ENCODE results near the gene NVL.
A peak's percentile ranks its signal among the peaks of the same experiment; 100 is the strongest.
"Not testable (repeated sequence)": the region's sequence is repeated elsewhere in the genome, so short reads cannot be mapped to it uniquely, and the experiment has no call there.

Gene NVL

DNA sequence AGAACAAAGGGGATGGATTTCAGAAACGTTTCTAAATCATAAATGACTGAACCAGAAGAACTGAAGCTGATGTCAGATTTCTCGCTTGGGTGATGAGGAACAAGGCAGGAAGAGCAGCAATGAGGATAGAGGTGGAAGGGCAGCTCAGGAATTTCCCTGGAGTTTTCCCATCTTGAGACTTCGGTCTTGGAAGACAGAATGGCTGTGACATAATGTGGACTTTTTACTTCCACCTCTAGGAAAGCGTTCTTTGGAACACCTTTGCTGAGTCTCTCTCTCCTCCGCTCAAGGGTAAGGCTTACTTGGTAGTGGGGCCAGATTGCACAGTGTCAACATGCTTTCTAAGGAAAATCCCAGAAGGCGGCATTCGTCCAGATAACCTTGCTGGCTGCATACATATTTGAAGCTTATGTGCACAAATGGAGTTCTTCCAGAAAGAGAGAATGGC is 110.3 kb downstream of the NVL start:
- peaks cover 0 to 17% (median 4%) of the 10 kb centered on the region in 5 donors for H3K4me1 ChIP-seq (ENCODE audit: control insufficient read depth in 5 of 5, insufficient read depth in 5 of 5, low read length in 5 of 5)
- H3K4me3 ChIP-seq (ENCODE audit: low read depth in 1 of 5, low read length in 5 of 5): no peak overlapping the region
- H3K9ac ChIP-seq (ENCODE audit: low read length in 5 of 5): no peak overlapping the region
- no peaks in the 10 kb centered on the region for H3K27me3 ChIP-seq (ENCODE audit: control insufficient read depth in 5 of 5, insufficient read depth in 4 of 5, low read length in 5 of 5)
- H3K9me3 ChIP-seq (ENCODE audit: control insufficient read depth in 5 of 5, low read length in 5 of 5): no peaks in the 10 kb centered on the region
- H3K27ac ChIP-seq (ENCODE audit: low read depth, low read length): no peak overlapping the region
- no peaks in the 10 kb centered on the region for H3K36me3 ChIP-seq (ENCODE audit: control insufficient read depth in 5 of 5, insufficient read depth in 5 of 5, low read length in 5 of 5)

DNA sequence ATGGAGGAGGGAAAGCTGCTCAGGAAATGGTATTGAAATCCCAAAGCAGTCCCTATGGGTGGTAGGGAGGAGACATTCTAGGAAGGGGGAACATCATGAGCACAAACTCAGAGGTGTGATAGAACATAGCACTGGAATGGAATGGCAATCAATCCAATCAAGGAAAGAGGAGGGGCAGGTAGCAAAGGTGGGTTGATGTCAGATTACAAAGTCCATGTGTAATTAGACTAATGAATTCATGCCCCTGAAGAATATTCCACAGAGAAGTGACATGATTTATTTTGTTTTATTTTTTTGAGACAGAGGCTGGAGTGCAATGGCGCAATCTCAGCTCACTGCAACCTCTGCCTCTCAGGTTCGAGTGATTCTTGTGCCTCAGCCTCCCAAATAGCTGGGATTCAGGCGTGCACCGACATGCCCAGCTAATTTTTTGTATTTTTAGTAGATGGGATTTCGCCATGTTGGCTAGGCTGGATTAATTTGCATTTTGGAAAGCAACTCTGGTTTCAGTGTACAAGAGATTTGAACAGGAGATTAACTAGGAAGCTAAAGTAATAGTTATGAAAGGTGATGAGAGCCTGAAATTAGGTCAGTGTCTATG is 110.9 kb downstream of the NVL start:
- Histone ChIP-seq H3K4me3 (ENCODE audit: low read depth in 1 of 5, low read length in 5 of 5) (no peak overlapping the region), H3K9me3 (ENCODE audit: control insufficient read depth in 5 of 5, low read length in 5 of 5) (no peaks in the 10 kb centered on the region), H3K27me3 (ENCODE audit: control insufficient read depth in 5 of 5, insufficient read depth in 4 of 5, low read length in 5 of 5) (no peaks in the 10 kb centered on the region), H3K36me3 (ENCODE audit: control insufficient read depth in 5 of 5, insufficient read depth in 5 of 5, low read length in 5 of 5) (no peaks in the 10 kb centered on the region), H3K27ac (ENCODE audit: low read depth, low read length) (no peak overlapping the region), H3K9ac (ENCODE audit: low read length in 5 of 5) (no peak overlapping the region), H3K4me1 (ENCODE audit: control insufficient read depth in 5 of 5, insufficient read depth in 5 of 5, low read length in 5 of 5) (peaks cover 0 to 17% (median 4%) of the 10 kb centered on the region in 5 donors)

DNA sequence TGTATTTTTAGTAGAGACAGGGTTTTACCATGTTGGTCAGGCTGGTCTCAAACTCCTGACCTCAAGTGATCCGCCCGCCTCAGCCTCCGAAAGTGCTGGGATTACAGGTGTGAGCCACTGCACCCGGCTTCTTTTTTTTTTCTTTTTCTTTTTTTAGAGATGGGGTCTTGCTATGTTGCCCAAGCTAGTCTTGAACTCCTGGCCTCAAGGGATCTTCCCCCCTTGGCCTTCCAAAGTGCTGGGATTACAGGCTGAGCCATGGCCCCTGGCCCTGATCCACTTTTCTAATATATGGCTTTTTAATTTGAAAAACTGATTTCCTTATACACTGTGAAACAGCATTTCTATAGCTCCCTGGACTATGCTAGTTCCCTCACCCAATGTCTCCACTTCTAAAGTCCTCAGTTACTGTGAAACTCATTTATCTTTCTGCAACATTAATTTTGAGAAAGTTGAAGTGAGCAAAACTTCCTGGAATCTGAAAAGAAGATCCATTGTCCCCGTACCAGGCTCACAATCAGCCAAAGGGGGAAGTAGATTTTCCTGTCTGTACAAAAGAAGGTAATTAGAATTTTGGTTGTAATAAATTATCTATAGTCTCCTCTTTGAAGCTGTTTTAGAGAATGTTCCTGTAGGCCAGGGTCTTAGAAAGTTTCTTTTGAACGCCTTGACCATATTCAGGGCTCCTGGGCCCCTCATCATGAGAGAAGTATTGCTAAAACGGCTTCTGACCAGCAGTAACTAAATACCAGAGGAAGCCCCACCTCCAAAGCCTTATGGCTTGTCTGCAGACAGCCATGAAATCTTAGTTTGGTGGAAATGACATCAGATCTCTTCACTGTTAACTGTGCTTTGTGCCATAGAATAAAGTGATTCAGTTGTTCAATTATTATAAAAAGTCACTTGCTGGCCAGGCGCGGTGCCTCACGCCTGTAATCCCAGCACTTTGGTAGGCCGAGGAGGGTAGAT is 112.0 kb downstream of the NVL start:
- Histone ChIP-seq H3K4me1 (ENCODE audit: control insufficient read depth in 5 of 5, insufficient read depth in 5 of 5, low read length in 5 of 5) (peaks cover 0 to 17% (median 6%) of the 10 kb centered on the region in 5 donors), H3K36me3 (ENCODE audit: control insufficient read depth in 5 of 5, insufficient read depth in 5 of 5, low read length in 5 of 5) (no peaks in the 10 kb centered on the region), H3K27ac (ENCODE audit: low read depth, low read length) (no peak overlapping the region), H3K9me3 (ENCODE audit: control insufficient read depth in 5 of 5, low read length in 5 of 5) (no peaks in the 10 kb centered on the region), H3K4me3 (ENCODE audit: low read depth in 1 of 5, low read length in 5 of 5) (no peak overlapping the region), H3K9ac (ENCODE audit: low read length in 5 of 5) (no peak overlapping the region), H3K27me3 (ENCODE audit: control insufficient read depth in 5 of 5, insufficient read depth in 4 of 5, low read length in 5 of 5) (no peaks in the 10 kb centered on the region)

DNA sequence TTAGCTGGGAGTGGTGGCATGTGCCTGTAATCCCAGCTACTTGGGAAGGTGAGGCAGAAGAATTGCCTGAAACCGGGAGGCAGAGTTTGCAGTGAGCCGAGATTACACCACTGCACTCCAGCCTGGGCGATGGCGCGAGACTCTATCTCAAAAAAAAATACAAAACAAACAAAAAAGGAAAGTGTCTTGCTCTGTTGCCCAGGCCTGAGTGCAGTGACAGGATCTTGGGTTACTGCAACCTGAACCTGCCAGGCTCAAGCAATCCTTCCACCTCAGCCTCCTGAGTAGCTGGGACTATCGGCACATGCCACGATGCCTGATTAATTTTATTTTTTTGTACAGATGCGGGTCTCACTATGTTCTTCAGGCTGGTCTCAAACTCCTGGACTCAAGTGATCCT is 113.6 kb downstream of the NVL start:
- H3K9ac ChIP-seq (ENCODE audit: low read length in 5 of 5): no peak overlapping the region
- H3K9me3 ChIP-seq (ENCODE audit: control insufficient read depth in 5 of 5, low read length in 5 of 5): no peaks in the 10 kb centered on the region
- H3K36me3 ChIP-seq (ENCODE audit: control insufficient read depth in 5 of 5, insufficient read depth in 5 of 5, low read length in 5 of 5): no peaks in the 10 kb centered on the region
- H3K4me3 ChIP-seq (ENCODE audit: low read depth in 1 of 5, low read length in 5 of 5): no peak overlapping the region
- no peak overlapping the region for H3K27ac ChIP-seq (ENCODE audit: low read depth, low read length)
- H3K4me1 ChIP-seq (ENCODE audit: control insufficient read depth in 5 of 5, insufficient read depth in 5 of 5, low read length in 5 of 5): peaks cover 0 to 22% (median 16%) of the 10 kb centered on the region in 5 donors
- H3K27me3 ChIP-seq (ENCODE audit: control insufficient read depth in 5 of 5, insufficient read depth in 4 of 5, low read length in 5 of 5): no peaks in the 10 kb centered on the region

DNA sequence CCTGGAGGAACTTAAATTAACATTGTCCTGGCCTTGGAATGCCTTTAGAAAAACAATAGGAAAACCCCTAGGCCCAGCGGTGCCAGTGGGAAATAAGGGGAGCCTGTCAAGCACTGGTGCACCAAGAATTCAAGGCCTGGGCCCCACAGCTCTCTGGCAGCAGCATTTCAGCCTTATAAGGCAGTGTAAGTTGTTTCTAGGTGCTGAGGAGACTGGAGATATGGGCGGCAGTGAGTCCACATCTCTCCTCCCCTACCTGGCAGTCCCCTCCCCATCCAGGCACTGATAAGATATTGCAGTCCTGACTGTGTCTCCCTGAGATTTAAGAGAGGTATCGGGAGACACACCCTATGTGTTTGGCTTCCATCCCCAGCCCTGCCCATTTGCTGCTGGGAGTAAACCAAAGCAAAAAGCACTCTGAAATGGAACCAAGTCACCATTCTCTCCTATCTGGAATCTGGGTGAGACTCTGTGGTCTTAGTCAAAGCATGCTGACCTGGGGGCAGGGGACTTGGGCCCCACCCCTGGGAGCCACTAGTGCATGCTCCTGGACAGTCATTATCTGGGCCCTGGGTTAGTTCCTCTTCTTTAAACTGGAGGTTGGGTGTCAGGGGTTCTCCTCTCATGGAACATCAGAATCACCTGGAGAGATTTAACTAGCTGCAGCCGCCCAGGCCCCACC is 116.4 kb downstream of the NVL start:
- H3K4me1 ChIP-seq (ENCODE audit: control insufficient read depth in 5 of 5, insufficient read depth in 5 of 5, low read length in 5 of 5): peaks cover 0 to 21% (median 12%) of the 10 kb centered on the region in 5 donors
- H3K27ac ChIP-seq (ENCODE audit: low read depth, low read length): no peak overlapping the region
- no peaks in the 10 kb centered on the region for H3K36me3 ChIP-seq (ENCODE audit: control insufficient read depth in 5 of 5, insufficient read depth in 5 of 5, low read length in 5 of 5)
- no peaks in the 10 kb centered on the region for H3K9me3 ChIP-seq (ENCODE audit: control insufficient read depth in 5 of 5, low read length in 5 of 5)
- H3K4me3 ChIP-seq (ENCODE audit: low read depth in 1 of 5, low read length in 5 of 5): no peak overlapping the region
- no peaks in the 10 kb centered on the region for H3K27me3 ChIP-seq (ENCODE audit: control insufficient read depth in 5 of 5, insufficient read depth in 4 of 5, low read length in 5 of 5)
- H3K9ac ChIP-seq (ENCODE audit: low read length in 5 of 5): no peak overlapping the region

DNA sequence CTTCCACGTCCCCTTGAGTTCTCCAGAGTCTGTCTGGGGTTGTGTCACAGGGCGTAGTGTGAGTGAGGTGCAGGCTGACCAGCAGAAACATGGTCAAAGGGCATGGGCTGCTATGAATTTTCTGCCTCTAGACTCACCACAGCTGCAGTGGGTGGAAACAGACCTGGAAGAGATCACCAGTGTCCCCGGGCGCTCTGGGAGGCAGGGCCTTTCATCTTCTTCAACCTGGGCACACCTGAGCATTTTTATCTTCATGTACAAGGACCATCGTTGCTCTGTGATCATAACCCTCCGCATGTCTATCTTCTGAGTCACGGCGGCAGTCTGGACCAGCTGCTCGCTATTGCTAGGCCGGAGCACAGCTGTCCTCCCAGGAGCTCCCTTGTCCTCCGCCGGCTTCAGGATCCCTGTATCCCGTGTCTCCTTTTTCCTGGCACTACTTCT is 117.3 kb downstream of the NVL start:
- Histone ChIP-seq H3K27ac (ENCODE audit: low read depth, low read length) (no peak overlapping the region), H3K36me3 (ENCODE audit: control insufficient read depth in 5 of 5, insufficient read depth in 5 of 5, low read length in 5 of 5) (no peaks in the 10 kb centered on the region), H3K9me3 (ENCODE audit: control insufficient read depth in 5 of 5, low read length in 5 of 5) (no peaks in the 10 kb centered on the region), H3K27me3 (ENCODE audit: control insufficient read depth in 5 of 5, insufficient read depth in 4 of 5, low read length in 5 of 5) (no peaks in the 10 kb centered on the region), H3K9ac (ENCODE audit: low read length in 5 of 5) (no peak overlapping the region), H3K4me1 (ENCODE audit: control insufficient read depth in 5 of 5, insufficient read depth in 5 of 5, low read length in 5 of 5) (peaks cover 0 to 17% (median 9%) of the 10 kb centered on the region in 5 donors), H3K4me3 (ENCODE audit: low read depth in 1 of 5, low read length in 5 of 5) (no peak overlapping the region)

DNA sequence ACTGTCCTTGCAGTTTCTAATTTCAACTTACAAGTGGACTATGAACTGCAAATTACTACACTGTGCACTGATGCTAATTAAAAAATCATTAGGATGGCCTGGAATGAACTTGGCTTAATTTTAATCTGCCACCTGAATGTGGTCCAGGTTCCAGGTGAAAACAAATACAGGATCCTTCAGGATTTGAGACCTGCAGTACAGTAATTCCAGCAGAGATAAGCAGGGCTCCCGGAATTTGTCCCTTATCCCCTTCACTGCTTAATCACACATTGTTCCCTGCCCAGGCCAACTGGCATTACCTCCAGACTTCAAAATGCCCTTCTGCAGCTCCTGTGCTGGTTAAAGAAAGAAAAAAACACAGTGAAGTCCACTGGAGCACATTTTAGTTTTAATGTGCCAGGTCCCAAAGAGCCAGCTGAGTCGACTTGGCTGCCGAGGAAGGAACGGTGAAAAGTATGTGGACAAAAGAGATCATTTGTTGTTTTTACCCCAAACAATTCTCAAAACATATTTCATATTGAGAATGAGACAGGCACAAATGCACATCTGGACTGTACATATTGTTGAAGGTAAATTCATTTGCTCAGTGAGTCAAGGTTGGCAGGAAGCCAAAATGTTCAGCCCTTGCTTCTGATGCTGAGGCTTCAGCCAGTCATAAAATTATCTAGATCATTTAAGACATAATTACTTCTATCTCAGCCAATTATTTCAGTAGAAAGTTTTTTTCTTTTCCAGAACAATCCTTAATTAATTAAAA is 118.6 kb downstream of the NVL start:
- H3K4me1 ChIP-seq (ENCODE audit: control insufficient read depth in 5 of 5, insufficient read depth in 5 of 5, low read length in 5 of 5): peaks cover 0 to 17% (median 9%) of the 10 kb centered on the region in 5 donors
- no peaks in the 10 kb centered on the region for H3K9me3 ChIP-seq (ENCODE audit: control insufficient read depth in 5 of 5, low read length in 5 of 5)
- H3K27ac ChIP-seq (ENCODE audit: low read depth, low read length): no peak overlapping the region
- H3K36me3 ChIP-seq (ENCODE audit: control insufficient read depth in 5 of 5, insufficient read depth in 5 of 5, low read length in 5 of 5): no peaks in the 10 kb centered on the region
- no peak overlapping the region for H3K9ac ChIP-seq (ENCODE audit: low read length in 5 of 5)
- H3K27me3 ChIP-seq (ENCODE audit: control insufficient read depth in 5 of 5, insufficient read depth in 4 of 5, low read length in 5 of 5): no peaks in the 10 kb centered on the region
- H3K4me3 ChIP-seq (ENCODE audit: low read depth in 1 of 5, low read length in 5 of 5): no peak overlapping the region

DNA sequence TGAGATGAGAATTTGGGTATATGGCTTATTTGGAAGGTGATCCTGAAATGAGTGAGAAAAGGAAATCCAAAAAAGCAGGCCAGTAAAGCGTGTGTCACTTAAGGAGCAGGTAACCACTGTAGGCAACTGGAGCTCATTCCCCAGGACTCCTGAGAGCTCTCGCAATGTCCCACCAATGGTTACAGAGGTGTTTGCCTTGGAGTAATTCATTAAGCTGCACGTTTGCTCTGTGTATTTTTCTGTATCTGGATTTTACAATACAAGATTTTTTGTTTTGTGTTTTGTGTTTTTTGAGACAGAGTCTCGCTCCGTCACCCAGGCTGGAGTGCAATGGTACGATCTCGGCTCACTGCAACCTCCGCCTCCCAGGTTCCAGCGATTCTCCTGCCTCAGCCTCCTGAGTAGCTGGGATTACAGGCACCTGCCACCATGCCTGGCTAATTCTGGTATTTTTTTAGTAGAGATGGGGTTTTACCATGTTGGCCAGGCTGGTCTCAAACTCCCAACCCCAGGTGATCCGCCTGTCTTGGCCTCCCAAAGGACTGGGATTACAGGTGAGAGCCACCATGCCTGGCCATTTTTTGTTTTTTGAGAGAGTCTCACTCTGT is 123.9 kb downstream of the NVL start:
- not testable (repeated sequence) for H3K9ac ChIP-seq (ENCODE audit: low read length in 5 of 5); H3K27ac ChIP-seq (ENCODE audit: low read depth, low read length); H3K9me3 ChIP-seq (ENCODE audit: control insufficient read depth in 5 of 5, low read length in 5 of 5); H3K27me3 ChIP-seq (ENCODE audit: control insufficient read depth in 5 of 5, insufficient read depth in 4 of 5, low read length in 5 of 5); H3K4me3 ChIP-seq (ENCODE audit: low read depth in 1 of 5, low read length in 5 of 5); H3K36me3 ChIP-seq (ENCODE audit: control insufficient read depth in 5 of 5, insufficient read depth in 5 of 5, low read length in 5 of 5)
- peaks cover 6 to 28% (median 20%) of the 10 kb centered on the region in 5 donors for H3K4me1 ChIP-seq (ENCODE audit: control insufficient read depth in 5 of 5, insufficient read depth in 5 of 5, low read length in 5 of 5)

DNA sequence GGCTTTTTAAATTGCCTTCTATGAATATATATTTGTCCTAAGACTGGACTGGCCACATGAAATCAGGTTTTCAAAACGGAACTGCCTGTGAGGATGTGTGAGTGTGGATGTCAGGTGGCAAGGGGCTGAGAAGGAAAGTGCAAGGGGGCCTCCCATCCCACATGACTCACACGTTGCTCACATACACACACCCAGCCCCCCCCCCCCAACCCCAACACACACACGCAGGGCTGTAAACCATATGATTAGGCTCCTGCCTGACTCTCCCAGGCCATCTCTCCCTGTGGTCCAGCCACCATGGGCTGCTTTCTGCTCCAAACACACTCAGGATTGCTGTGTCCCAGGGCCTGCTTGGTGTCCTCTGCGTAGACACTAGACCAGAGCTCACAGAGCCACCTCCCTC is 124.5 kb downstream of the NVL start:
- H3K4me1 ChIP-seq (ENCODE audit: control insufficient read depth in 5 of 5, insufficient read depth in 5 of 5, low read length in 5 of 5): peaks cover 6 to 26% (median 20%) of the 10 kb centered on the region in 5 donors
- no peaks in the 10 kb centered on the region for H3K9me3 ChIP-seq (ENCODE audit: control insufficient read depth in 5 of 5, low read length in 5 of 5)
- H3K9ac ChIP-seq (ENCODE audit: low read length in 5 of 5): no peak overlapping the region
- no peaks in the 10 kb centered on the region for H3K27me3 ChIP-seq (ENCODE audit: control insufficient read depth in 5 of 5, insufficient read depth in 4 of 5, low read length in 5 of 5)
- no peaks in the 10 kb centered on the region for H3K36me3 ChIP-seq (ENCODE audit: control insufficient read depth in 5 of 5, insufficient read depth in 5 of 5, low read length in 5 of 5)
- H3K27ac ChIP-seq (ENCODE audit: low read depth, low read length): peak overlapping the region; percentile 37
- H3K4me3 ChIP-seq (ENCODE audit: low read depth in 1 of 5, low read length in 5 of 5): no peak overlapping the region
